ENCODE data around the gene PRKAG1. TPM values are rescaled to one million over a fixed set of nuclear protein-coding genes. Genes with fewer than 3 reads are reported as not detected.
A peak's percentile ranks its signal among the peaks of the same experiment; 100 is the strongest.

PRKAG1 gene
- total and polyA plus RNA-seq, 10 of the 15 experiments (the other 5 are each of a cell fraction or from before 2014, with no cell fraction given) = 44.5 to 91.6 (median 60.9) TPM

GRCh38 chr12:48970702-48971334 is 47.8 kb downstream of the PRKAG1 start:
- WGBS (ENCODE audit: insufficient coverage, insufficient replicate concordance, low lambda C conversion rate, missing lambda C conversion rate) = 47% methylated on average over 10 of the region's 10 CpGs
- no peaks in the 10 kb centered on the region for H3K9me3 ChIP-seq (replicated peaks; ENCODE audit: control insufficient read depth, insufficient read depth, low read length)
- CTCF ChIA-PET = interaction anchor here (0.6 to 7.1 kb wide), 9 partner anchors 8 to 155 kb away, joined by 3 to 65 read pairs (median 4); no protein-coding TSS in a partner anchor
- H4K20me1 ChIP-seq (ENCODE audit: control insufficient read depth, insufficient read depth) = no peaks in the 10 kb centered on the region
- RAD21 ChIA-PET (ENCODE audit: unreplicated experiment) = interaction anchor here (1.1 to 4.3 kb wide), 4 partner anchors 8 to 18 kb away, joined by 3 to 35 read pairs (median 6); partner anchors contain the start of genes ARF3 and WNT1
- no peak overlapping the region for H3K9ac ChIP-seq (ENCODE audit: control insufficient read depth, insufficient read depth, low read length)
- SMC1A ChIA-PET (ENCODE audit: uncharacterized antibody, unreplicated experiment) = interaction anchor here (1.0 to 2.2 kb wide), 2 partner anchors 14 to 36 kb away, joined by 3 to 9 read pairs; no protein-coding TSS in a partner anchor
- intact Hi-C loops (cut with micrococcal nuclease; ENCODE audit: unreplicated experiment) = no loop called here
- H3K36me3 ChIP-seq (ENCODE audit: control insufficient read depth in 2 of 2, insufficient read depth in 2 of 2, low read length in 1 of 2) = no peaks in the 10 kb centered on the region
- in situ Hi-C loops (cut with MboI) = no loop called here
- DNase-seq (ENCODE audit: low read depth, low spot score) (no peak), ATAC-seq (no peak), FAIRE-seq (no peak)
- no peak overlapping the region for H3K27ac ChIP-seq (ENCODE audit: control insufficient read depth, insufficient read depth)
- no peak overlapping the region for H2AFZ ChIP-seq (ENCODE audit: control insufficient read depth, low read depth, low read length)
- TF ChIP-seq CEBPZ (IDR thresholded peaks at IDR 0.05; ENCODE audit: low read depth, low read length) = no peak
- no peak for TF ChIP-seq POLR2AphosphoS5 (IDR thresholded peaks at IDR 0.05; ENCODE audit: low read length)
- TF ChIP-seq NFIC (IDR thresholded peaks at IDR 0.05; ENCODE audit: low read depth, low read length) = no peak
- TF ChIP-seq IRF5 (IDR thresholded peaks at IDR 0.05; ENCODE audit: borderline replicate concordance) = no peak
- TF ChIP-seq CHD4 (IDR thresholded peaks at IDR 0.05) = no peak
- no peak for TF ChIP-seq HCFC1 (IDR thresholded peaks at IDR 0.05; ENCODE audit: low read length)
- no peak for TF ChIP-seq ZNF274 (IDR thresholded peaks at IDR 0.05; ENCODE audit: insufficient read depth, insufficient read length)
- no peak for TF ChIP-seq USF2 (IDR thresholded peaks at IDR 0.05; ENCODE audit: borderline replicate concordance, low read depth, low read length)
- no peak for TF ChIP-seq NFYA (IDR thresholded peaks at IDR 0.05; ENCODE audit: borderline replicate concordance, low read depth, low read length)
- no peak for TF ChIP-seq WRNIP1 (IDR thresholded peaks at IDR 0.05; ENCODE audit: borderline replicate concordance, low read depth, low read length)
- no peak for TF ChIP-seq HDGF (IDR thresholded peaks at IDR 0.05)
- TF ChIP-seq USF1 (IDR thresholded peaks at IDR 0.05; ENCODE audit: borderline replicate concordance, extremely low read length, insufficient read depth, low read depth, low read length) = no peak
- peak overlapping the region; percentile 63; the same call in 1 of the 2 replicates for H3K4me2 ChIP-seq (ENCODE audit: control insufficient read depth, insufficient read depth)
- peaks cover 19 to 30% of the 10 kb centered on the region in 2 experiments for H3K27me3 ChIP-seq (replicated peaks in 1 of 2; ENCODE audit: control insufficient read depth in 2 of 2, insufficient read depth in 2 of 2, low read length in 1 of 2)
- peaks cover 47% of the 10 kb centered on the region for H3K4me1 ChIP-seq (ENCODE audit: control insufficient read depth, insufficient read depth, low read length)
- no TSS peak for BruUV-seq (replicated peaks)
- H3K4me3 ChIP-seq = peak overlapping the region; percentile 40; the same call in 1 of the 2 replicates
- H3K79me2 ChIP-seq (ENCODE audit: control insufficient read depth, insufficient read depth, low read length) = no peaks in the 10 kb centered on the region
- POLR2A ChIA-PET = interaction anchor here (0.6 to 7.4 kb wide), 4 partner anchors 15 to 293 kb away, joined by 3 to 86 read pairs (median 3); partner anchors contain the start of gene ARF3

Data from GM12878 (cell line).